HG02852 (cell line): ENCODE results near the gene ADRM1.

Experiments used
- ATAC-seq: cut with Tn5 transposase; IDR thresholded peaks from one replicate; pipeline ENCODE4 v1.9.1; 2021; ENCODE audit warnings: mild to moderate bottlenecking, moderate library complexity; ENCODE audit not compliant: unreplicated experiment

Gene ADRM1

GRCh38 chr20:62322492-62323041 is 19.8 kb downstream of the ADRM1 start:
- no peak for ATAC-seq

DNA sequence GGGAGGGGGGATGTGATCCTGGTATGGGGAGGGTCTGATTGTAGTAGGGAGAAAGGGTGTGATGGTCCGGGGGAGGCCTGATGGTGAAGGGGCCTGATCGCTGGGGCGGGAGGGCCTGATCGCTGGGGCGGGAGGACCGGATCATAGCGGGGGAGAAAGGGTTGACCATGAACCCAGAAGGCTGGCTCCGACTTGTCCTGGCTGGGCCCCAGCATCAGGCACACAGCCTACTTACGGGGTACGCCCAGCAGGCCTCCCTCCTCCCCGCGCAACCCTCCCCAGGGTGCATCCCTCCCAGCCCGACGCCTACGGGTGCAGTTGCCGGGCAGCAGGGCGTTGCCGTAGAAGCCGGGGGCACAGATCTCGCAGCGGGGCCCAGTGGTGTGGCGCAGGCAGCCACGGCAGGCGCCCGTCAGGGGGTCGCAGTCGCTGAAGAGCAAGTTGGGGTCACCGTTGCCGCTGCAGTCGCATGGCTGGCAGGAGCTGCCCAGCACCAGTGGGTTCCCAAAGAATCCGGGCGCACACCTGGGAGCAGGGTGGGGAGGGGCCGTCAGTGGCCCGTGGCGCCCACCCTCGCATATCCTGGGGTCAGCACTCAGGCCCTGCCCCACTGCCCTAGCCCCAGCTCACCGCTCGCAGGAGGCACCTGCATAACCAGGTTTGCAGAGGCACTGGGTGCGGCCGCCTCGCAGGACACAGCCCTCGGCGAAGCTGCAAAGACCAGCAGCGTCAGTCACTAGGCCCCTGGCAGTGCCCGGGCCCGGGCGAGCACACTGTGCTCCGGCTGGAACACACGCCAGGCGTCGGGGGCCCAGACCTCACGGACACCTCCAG is 20.6 kb downstream of the ADRM1 start:
- no peak for ATAC-seq

GRCh38 chr20:62323980-62324906 is 21.4 kb downstream of the ADRM1 start:
- ATAC-seq = no peak

DNA sequence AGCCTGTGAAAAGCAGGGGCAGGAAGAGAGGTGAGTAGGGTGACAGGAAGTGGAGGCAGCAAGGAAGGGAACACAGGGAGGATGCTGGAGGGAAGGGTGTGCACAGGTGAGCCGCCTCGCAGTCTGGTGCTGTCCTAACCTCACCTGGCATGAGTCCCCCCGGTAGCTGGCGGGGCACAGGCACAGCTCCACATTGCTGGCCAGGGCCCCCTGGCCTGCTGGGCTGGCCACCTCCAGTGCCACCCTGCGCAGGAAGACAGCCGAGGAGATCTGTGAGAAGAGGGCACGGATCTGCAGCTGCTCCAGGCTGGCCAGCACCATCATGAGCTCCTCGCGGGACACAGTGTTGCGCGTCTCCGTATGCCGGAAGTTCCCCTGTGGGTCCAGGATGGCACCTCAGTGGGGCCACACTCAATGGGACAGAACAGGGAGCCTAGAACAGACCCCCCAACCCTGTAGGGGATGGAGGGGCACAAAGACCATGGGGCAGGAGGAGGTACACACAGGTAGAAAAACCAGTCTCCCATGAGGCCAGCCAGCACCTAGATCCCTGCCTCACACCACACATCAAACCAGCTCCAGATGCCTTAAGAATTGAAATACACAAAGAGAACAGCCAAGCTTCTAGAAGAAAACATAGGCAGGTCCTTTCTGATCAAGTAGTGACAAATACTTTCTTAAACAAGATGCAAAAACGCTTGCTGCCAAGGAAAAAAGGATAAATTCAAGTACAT is 22.5 kb downstream of the ADRM1 start:
- ATAC-seq = no peak

- no peak for ATAC-seq
Measured at GRCh38 chr20:62326559-62326958, 23.8 kb downstream of the ADRM1 start.

- no peak for ATAC-seq
Measured at GRCh38 chr20:62326959-62327725, 24.3 kb downstream of the ADRM1 start.

GRCh38 chr20:62327726-62328495 is 25.1 kb downstream of the ADRM1 start:
- ATAC-seq = no peak

- no peak for ATAC-seq
Measured at GRCh38 chr20:62328684-62329388, 26.0 kb downstream of the ADRM1 start.

GRCh38 chr20:62329389-62330377 is 26.9 kb downstream of the ADRM1 start:
- no peak for ATAC-seq

DNA sequence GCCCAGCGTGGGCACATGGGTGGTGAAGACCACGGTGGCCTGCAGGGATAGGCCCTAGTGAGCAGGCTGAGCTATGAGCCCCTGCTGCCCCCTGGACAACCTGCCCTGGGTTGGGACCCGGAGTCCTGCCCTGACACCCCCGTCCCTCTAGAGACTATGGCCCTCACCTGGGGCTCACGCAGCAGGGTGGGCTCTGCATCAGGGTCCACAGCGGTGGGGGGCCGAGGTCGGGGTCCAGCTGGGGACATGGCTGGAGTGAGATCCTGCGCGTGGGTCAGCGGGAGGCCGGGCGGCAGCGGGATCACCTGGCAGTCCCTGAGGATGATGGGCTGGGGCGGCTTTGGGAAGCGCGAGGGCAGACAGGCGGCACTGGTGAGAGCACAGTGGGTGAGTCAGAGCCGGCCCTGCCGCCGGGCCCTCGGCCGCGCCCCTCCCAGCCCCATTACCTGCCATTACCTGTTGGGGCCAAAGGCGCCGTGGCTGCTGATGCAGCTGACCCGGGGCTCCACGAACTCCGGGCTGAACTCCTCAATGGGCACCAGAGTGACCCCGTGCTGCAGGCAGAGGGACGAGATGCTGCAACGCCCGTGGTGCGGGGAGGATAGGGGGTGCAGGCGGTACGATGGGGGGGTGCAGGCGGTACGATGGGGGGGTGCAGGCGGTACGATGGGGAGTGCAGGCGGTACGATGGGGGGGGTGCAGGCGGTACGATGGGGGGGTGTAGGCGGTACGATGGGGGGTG is 27.9 kb downstream of the ADRM1 start:
- ATAC-seq = no peak

- ATAC-seq = no peak
Measured at GRCh38 chr20:62331347-62331746, 28.6 kb downstream of the ADRM1 start.

- ATAC-seq = no peak
Measured at GRCh38 chr20:62332421-62332820, 29.6 kb downstream of the ADRM1 start.

GRCh38 chr20:62332989-62333819 is 30.4 kb downstream of the ADRM1 start:
- ATAC-seq = no peak

GRCh38 chr20:62333820-62334595 is 31.2 kb downstream of the ADRM1 start:
- ATAC-seq = no peak

DNA sequence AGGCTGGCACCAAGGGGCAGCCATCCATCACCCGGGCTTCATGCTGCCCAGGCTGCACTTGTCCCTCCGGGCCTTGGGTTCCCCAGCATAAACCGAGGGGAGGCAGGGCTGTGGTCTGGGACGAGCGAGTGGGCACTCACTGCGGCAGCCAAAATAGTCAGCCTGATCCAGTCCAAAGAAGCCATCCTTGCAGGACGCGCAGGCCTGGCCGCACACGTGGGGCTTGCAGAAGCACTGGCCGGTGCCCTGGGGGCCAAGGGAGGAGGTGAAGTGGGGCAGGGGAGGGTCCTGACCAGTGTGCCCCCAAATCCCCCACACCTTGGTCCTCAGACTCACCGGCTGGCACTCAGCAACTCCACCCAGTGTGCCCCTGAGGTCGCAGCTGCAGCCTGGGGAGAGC is 32.1 kb downstream of the ADRM1 start:
- no peak for ATAC-seq
